Astrocyte (in vitro differentiated cells and primary cell): Measurements from ENCODE around the gene THSD7B. TPM values are rescaled to one million over a fixed set of nuclear protein-coding genes. Genes with fewer than 3 reads are reported as not detected.

Source experiments
- DNase-seq: peaks from one replicate; pipeline ENCODE4 v3.0.0-alpha.2; 2010; ENCODE audit warnings: low read depth
- FAIRE-seq: peaks from 2 replicates; lab custom pipeline; 2011; peaks lifted over from hg19 to GRCh38; lab: Jason Lieb, UNC
- H2AFZ ChIP-seq: 2 replicates; pipeline ENCODE4 v1.6.0; 2012; ENCODE audit warnings: low read depth, low read length, inconsistent platforms
- H3K27ac ChIP-seq: 2 replicates; pipeline ENCODE4 v1.5.1; 2011; ENCODE audit warnings: low read depth, low read length, inconsistent platforms
- H3K27me3 ChIP-seq: 2 replicates; pipeline ENCODE4 v1.6.0; 2011; ENCODE audit warnings: low read length, inconsistent platforms; ENCODE audit not compliant: insufficient read depth
- H3K36me3 ChIP-seq: 2 replicates; pipeline ENCODE4 v1.5.1; 2011; ENCODE audit warnings: low read length, inconsistent platforms; ENCODE audit not compliant: insufficient read depth
- H3K4me1 ChIP-seq: 2 replicates; pipeline ENCODE4 v1.5.1; 2011; ENCODE audit warnings: low read length, inconsistent platforms; ENCODE audit not compliant: insufficient read depth
- H3K4me2 ChIP-seq: 2 replicates; pipeline ENCODE4 v1.6.0; 2012; ENCODE audit warnings: low read length, inconsistent platforms
- H3K4me3 ChIP-seq: 2 replicates; pipeline ENCODE4 v1.5.1; 2011; ENCODE audit warnings: low read depth, mild to moderate bottlenecking, low read length, inconsistent platforms; ENCODE audit not compliant: insufficient read depth
- H3K79me2 ChIP-seq: 2 replicates; pipeline ENCODE4 v1.6.0; 2012; ENCODE audit warnings: mild to moderate bottlenecking, low read length, inconsistent platforms; ENCODE audit not compliant: insufficient read depth
- H3K9ac ChIP-seq: 2 replicates; pipeline ENCODE4 v1.6.0; 2012; ENCODE audit warnings: mild to moderate bottlenecking, low read length, inconsistent platforms
- H3K9me3 ChIP-seq: 2 replicates; pipeline ENCODE4 v1.5.1; 2012; ENCODE audit warnings: low read depth, mild to moderate bottlenecking, low read length, inconsistent platforms; ENCODE audit not compliant: insufficient read depth
- H4K20me1 ChIP-seq: 2 replicates; pipeline ENCODE4 v1.6.0; 2012; ENCODE audit warnings: low read length, inconsistent platforms; ENCODE audit not compliant: insufficient read depth
- H3K27ac Mint-ChIP-seq: one replicate; pipeline ENCODE4 v1.8.0; 2021; ENCODE audit warnings: mild to moderate bottlenecking, mixed read lengths; ENCODE audit not compliant: unreplicated experiment
- H3K27me3 Mint-ChIP-seq: one replicate; pipeline ENCODE4 v1.8.0; 2021; ENCODE audit warnings: low read depth, mixed read lengths; ENCODE audit not compliant: unreplicated experiment
- H3K36me3 Mint-ChIP-seq: one replicate; pipeline ENCODE4 v1.8.0; 2021; ENCODE audit warnings: low read depth, mixed read lengths; ENCODE audit not compliant: unreplicated experiment
- H3K4me1 Mint-ChIP-seq: one replicate; pipeline ENCODE4 v1.8.0; 2021; ENCODE audit warnings: low read depth, mixed read lengths; ENCODE audit not compliant: unreplicated experiment
- H3K4me3 Mint-ChIP-seq: one replicate; pipeline ENCODE4 v1.8.0; 2021; ENCODE audit warnings: mild to moderate bottlenecking, moderate library complexity, mixed read lengths; ENCODE audit not compliant: unreplicated experiment
- H3K9me3 Mint-ChIP-seq: one replicate; pipeline ENCODE4 v1.8.0; 2021; ENCODE audit warnings: mild to moderate bottlenecking, mixed read lengths; ENCODE audit not compliant: unreplicated experiment
- CTCF ChIP-seq: IDR thresholded peaks from 2 replicates; pipeline ENCODE4 v1.5.1; 2011; ENCODE audit warnings: low read depth, mild to moderate bottlenecking, inconsistent platforms, low read length, moderate library complexity; ENCODE audit not compliant: insufficient read depth
- EZH2 ChIP-seq: IDR thresholded peaks from 2 replicates; pipeline ENCODE4 v1.6.1; 2012; ENCODE audit warnings: mild to moderate bottlenecking, low read length, inconsistent platforms; ENCODE audit not compliant: insufficient read depth
- total RNA-seq: library from RNA; stranded (reverse); gene quantifications from 2 replicates; pipeline ENCODE4 v1.2.1, GENCODE V29; 2021

The THSD7B gene
- total RNA-seq, 1 donor from 2014 or later = 0.18 TPM

- no peak for DNase-seq
- no peaks in the 10 kb centered on the region for H3K36me3 ChIP-seq
- Mint-ChIP-seq H3K4me3 (no peak overlapping the region), H3K36me3 (no peaks in the 10 kb centered on the region), H3K27me3 (no peaks in the 10 kb centered on the region), H3K4me1 (peaks cover 12% of the 10 kb centered on the region), H3K9me3 (peaks cover 3% of the 10 kb centered on the region), H3K27ac (no peak overlapping the region)
- no peak overlapping the region for H3K27ac ChIP-seq
- H2AFZ ChIP-seq = no peak overlapping the region
- H3K4me2 ChIP-seq = no peak overlapping the region
- TF ChIP-seq EZH2 = no peak
- TF ChIP-seq CTCF = no peak
- no peaks in the 10 kb centered on the region for H3K9me3 ChIP-seq
- H3K79me2 ChIP-seq = no peaks in the 10 kb centered on the region
- no peak for FAIRE-seq
- no peak overlapping the region for H3K9ac ChIP-seq
- H3K27me3 ChIP-seq = no peaks in the 10 kb centered on the region
- no peaks in the 10 kb centered on the region for H3K4me1 ChIP-seq
- H4K20me1 ChIP-seq = no peaks in the 10 kb centered on the region
- no peak overlapping the region for H3K4me3 ChIP-seq
Observed at GRCh38 chr2:137182071-137182470, 416.7 kb downstream of the THSD7B start.

GRCh38 chr2:137183206-137183898 lies 418.0 kb downstream of the THSD7B start:
- Histone ChIP-seq H3K9me3 (no peaks in the 10 kb centered on the region), H3K36me3 (no peaks in the 10 kb centered on the region), H3K4me2 (no peak overlapping the region), H3K27ac (no peak overlapping the region), H3K27me3 (no peaks in the 10 kb centered on the region), H3K9ac (no peak overlapping the region), H4K20me1 (no peaks in the 10 kb centered on the region), H3K4me1 (no peaks in the 10 kb centered on the region), H2AFZ (no peak overlapping the region), H3K79me2 (no peaks in the 10 kb centered on the region), H3K4me3 (no peak overlapping the region)
- no peak overlapping the region for H3K4me3 Mint-ChIP-seq
- FAIRE-seq (no peak), DNase-seq (no peak)
- no peak for TF ChIP-seq CTCF
- no peak for TF ChIP-seq EZH2
- H3K9me3 Mint-ChIP-seq = peaks cover 3% of the 10 kb centered on the region
- H3K36me3 Mint-ChIP-seq = no peaks in the 10 kb centered on the region
- peaks cover 12% of the 10 kb centered on the region for H3K4me1 Mint-ChIP-seq
- H3K27me3 Mint-ChIP-seq = no peaks in the 10 kb centered on the region
- H3K27ac Mint-ChIP-seq = no peak overlapping the region

DNA sequence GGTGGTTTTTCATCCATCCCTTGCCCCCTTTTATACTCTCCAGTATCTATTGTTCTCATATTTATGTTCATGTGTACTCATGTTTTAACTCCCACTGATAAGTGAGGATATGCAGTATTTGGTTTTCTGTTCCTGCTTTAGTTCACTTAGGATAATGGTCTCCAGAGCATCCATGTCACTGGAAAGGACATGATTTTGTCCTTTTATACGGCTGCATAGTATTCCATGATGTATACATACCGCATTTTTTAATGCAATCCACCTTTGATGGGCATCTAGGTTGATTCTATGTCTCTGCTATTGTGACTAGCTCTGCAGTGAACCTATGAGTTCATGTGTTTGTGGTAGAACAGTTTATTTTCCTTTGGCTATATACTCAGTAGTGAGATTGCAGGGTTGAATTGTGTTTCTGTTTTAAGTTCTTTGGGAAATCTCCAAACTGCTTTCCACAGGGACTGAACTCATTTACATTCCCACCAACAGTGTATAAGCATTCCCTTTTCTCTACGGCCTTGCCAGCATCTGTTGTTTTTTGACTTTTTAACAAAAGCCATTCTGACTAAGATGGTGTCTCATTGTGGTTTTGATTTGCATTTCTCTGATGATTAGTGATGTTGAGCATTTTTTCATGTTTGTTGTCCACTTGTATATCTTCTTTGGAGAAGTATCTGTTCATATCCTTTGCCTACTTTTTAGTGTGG lies 420.2 kb downstream of the THSD7B start:
- H3K9me3 Mint-ChIP-seq = peaks cover 3% of the 10 kb centered on the region
- H3K27me3 ChIP-seq = no peaks in the 10 kb centered on the region
- no peaks in the 10 kb centered on the region for H3K79me2 ChIP-seq
- no peaks in the 10 kb centered on the region for H3K27me3 Mint-ChIP-seq
- TF ChIP-seq EZH2 (no peak), CTCF (no peak)
- H3K9ac ChIP-seq = no peak overlapping the region
- no peaks in the 10 kb centered on the region for H3K36me3 Mint-ChIP-seq
- FAIRE-seq (no peak), DNase-seq (peak; percentile 54)
- no peak overlapping the region for H3K4me3 Mint-ChIP-seq
- H3K27ac ChIP-seq = no peak overlapping the region
- no peaks in the 10 kb centered on the region for H3K9me3 ChIP-seq
- no peak overlapping the region for H3K27ac Mint-ChIP-seq
- H3K4me1 ChIP-seq = no peaks in the 10 kb centered on the region
- H4K20me1 ChIP-seq = no peaks in the 10 kb centered on the region
- H2AFZ ChIP-seq = no peak overlapping the region
- no peaks in the 10 kb centered on the region for H3K36me3 ChIP-seq
- H3K4me1 Mint-ChIP-seq = no peaks in the 10 kb centered on the region
- no peak overlapping the region for H3K4me3 ChIP-seq
- no peak overlapping the region for H3K4me2 ChIP-seq
